NT2/D1 (cell line): ENCODE data around the gene SMARCE1.

ENCODE experiments used
- SUZ12 ChIP-seq: IDR thresholded peaks from 2 replicates; pipeline ENCODE4 v1.6.1; 2011; ENCODE audit not compliant: insufficient read length, insufficient read depth; ENCODE audit errors: extremely low read depth
- YY1 ChIP-seq: IDR thresholded peaks from 2 replicates; pipeline ENCODE4 v1.6.1; 2011; ENCODE audit not compliant: insufficient read length, insufficient read depth

DNA sequence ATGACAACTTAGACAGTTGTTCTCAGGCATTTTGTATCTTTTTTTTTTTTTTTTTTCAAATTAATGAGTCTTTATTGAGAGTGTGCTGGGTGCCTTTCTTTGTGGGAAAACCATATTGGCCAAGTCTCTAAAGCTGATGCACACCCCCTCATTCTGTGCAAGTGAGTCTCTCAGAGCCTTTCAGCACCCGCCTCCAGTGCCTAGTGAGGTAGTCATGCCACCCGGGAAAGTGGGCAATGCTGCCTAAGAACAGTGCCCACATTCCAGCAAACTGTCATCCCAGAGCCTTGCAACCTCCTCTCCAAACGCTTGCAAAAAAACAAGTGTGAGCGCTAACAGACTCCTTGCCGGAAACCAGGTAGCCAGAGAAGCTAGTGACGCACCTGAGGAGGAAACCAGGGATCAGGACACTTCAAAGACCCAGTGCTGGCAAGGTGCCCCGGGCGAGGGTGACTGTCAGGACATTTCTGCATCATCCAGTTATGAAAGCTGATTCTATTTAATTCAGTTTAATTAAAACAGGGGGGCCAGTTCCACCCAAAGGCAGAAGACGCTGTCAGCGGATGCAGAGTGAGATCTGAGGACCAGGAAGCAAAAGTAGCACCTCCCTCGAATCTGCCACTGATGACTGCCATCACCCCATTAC, 34.9 kb downstream of the SMARCE1 start:
- TF ChIP-seq YY1 (no peak), SUZ12 (no peak)
